ENCODE results near the gene VSIG2.

The VSIG2 gene

DNA sequence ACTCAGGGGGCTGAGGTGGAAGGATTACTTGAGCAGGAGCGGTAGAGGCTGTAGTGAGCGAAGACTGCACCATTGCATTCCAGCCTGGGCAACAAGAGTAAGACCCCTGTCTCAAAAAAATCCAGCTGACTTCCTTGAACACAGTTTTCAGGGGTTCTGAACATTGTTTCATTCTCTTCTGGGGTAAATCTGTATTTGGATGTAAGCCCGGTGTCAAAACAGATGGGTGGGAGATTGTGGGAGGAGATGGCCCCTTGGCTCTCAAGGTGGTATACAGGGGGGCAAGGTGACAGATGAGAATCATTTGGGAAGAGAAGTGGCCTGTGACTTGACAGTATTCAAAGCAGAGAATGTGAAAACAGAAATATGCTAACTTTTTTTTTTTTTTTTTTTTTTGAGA is 5.3 kb upstream of the VSIG2 start:
- DNase-seq (ENCODE audit: extremely low spot score), result no peak
- TF ChIP-seq, protein P1, sequence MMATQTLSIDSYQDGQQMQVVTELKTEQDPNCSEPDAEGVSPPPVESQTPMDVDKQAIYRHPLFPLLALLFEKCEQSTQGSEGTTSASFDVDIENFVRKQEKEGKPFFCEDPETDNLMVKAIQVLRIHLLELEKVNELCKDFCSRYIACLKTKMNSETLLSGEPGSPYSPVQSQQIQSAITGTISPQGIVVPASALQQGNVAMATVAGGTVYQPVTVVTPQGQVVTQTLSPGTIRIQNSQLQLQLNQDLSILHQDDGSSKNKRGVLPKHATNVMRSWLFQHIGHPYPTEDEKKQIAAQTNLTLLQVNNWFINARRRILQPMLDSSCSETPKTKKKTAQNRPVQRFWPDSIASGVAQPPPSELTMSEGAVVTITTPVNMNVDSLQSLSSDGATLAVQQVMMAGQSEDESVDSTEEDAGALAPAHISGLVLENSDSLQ (IDR thresholded peaks at IDR 0.05), result no peak
- no peak for TF ChIP-seq FOXM1 (IDR thresholded peaks at IDR 0.05; ENCODE audit: borderline replicate concordance)
- no peak for TF ChIP-seq ZNF384 (IDR thresholded peaks at IDR 0.05)
- TF ChIP-seq LEF1 (IDR thresholded peaks at IDR 0.05; ENCODE audit: borderline replicate concordance), result no peak
- no peak for TF ChIP-seq FOXK2 (IDR thresholded peaks at IDR 0.05)
- TF ChIP-seq ARNT (IDR thresholded peaks at IDR 0.05), result no peak
- no peak for TF ChIP-seq TARDBP (IDR thresholded peaks at IDR 0.05)
- TF ChIP-seq L3MBTL2 (conservative IDR thresholded peaks at IDR 0.05), result no peak
- no peak for TF ChIP-seq HDGF (IDR thresholded peaks at IDR 0.05; ENCODE audit: borderline replicate concordance)
- no peak for TF ChIP-seq BHLHE40 (IDR thresholded peaks at IDR 0.05; ENCODE audit: borderline replicate concordance)
- TF ChIP-seq ELF4 (IDR thresholded peaks at IDR 0.05), result no peak
- ChIA-PET POLR2A (no interaction called here), CTCF (no interaction called here)

DNA sequence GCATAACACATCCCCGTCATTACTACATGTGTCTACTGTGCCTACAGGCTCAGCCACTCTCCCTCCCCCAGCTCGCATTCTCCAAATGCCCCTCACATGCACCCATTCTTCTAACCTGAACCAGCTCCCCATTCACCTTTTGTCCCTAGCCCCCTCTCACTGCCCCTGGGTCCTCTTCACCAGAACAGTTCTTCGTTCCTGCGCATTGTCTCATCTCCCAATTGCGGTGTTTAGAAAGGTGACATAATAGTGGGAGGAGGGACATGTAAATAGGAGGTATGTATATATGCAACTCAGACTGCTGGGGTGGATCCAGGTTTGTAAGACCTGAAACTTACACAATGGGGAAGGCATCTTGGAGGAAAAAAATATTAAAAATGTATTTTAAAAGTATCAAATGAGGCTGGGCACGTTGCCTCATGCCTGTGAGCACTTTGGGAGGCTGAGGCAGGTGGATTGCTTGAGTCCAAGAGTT is 4.7 kb upstream of the VSIG2 start:
- TF ChIP-seq SP1 (IDR thresholded peaks at IDR 0.05) (no peak), L3MBTL2 (conservative IDR thresholded peaks at IDR 0.05) (no peak), ARNT (IDR thresholded peaks at IDR 0.05) (no peak), BHLHE40 (IDR thresholded peaks at IDR 0.05; ENCODE audit: borderline replicate concordance) (no peak), SUZ12 (IDR thresholded peaks at IDR 0.05) (no peak), FOXA1 (IDR thresholded peaks at IDR 0.05) (no peak), NFRKB (IDR thresholded peaks at IDR 0.05) (no peak), CTBP1 (IDR thresholded peaks at IDR 0.05; ENCODE audit: borderline replicate concordance) (no peak), ELF4 (IDR thresholded peaks at IDR 0.05) (no peak), LEF1 (IDR thresholded peaks at IDR 0.05; ENCODE audit: borderline replicate concordance) (no peak), TARDBP (IDR thresholded peaks at IDR 0.05) (no peak), FOXM1 (IDR thresholded peaks at IDR 0.05; ENCODE audit: borderline replicate concordance) (no peak), HDGF (IDR thresholded peaks at IDR 0.05; ENCODE audit: borderline replicate concordance) (no peak), ZNF384 (IDR thresholded peaks at IDR 0.05) (no peak), FOXK2 (IDR thresholded peaks at IDR 0.05) (no peak)
- TF ChIP-seq, protein P1 (IDR thresholded peaks at IDR 0.05), result no peak
- CTCF ChIA-PET, result no interaction called here
- no peak for DNase-seq (ENCODE audit: extremely low spot score)
- POLR2A ChIA-PET, result interaction anchor here (0.6 kb wide), 1 partner anchor 1123 kb away, joined by 3 read pairs; no protein-coding TSS in a partner anchor

DNA sequence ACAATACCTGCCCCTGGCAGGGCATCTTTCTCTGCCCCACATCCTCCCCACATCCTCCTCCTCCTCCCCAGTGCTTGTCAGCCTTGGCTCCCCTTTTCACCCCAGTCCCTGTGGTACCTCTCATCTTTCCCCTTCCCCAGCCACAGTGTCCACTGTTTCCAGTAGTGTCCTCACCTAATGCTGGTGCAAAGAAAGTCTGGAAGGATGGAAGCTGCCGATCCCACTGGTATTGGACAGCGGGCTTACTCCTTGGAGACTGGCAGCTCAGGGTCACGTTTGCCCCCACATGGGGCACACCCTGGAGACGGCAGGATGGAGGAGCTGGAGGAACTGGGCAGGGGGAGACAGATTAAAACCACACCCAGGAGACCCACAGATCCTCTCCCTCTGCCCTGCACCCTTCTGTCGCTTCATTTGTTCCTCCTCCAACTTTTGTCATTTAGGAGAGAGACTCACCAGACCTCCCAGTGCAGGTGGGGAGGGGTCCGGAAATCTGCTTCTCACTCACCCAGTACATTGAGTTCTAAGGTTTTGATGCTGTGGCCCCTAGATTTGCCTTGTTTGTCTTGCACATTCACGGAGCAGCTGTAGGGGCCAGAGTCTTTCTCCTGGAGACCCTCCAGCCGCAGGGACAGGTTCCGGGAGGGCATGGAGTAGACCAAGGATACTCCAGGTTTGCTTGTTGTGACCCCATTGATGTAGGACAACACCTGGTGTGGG is 4.1 kb upstream of the VSIG2 start:
- ChIA-PET CTCF (interaction anchor here (1.6 kb wide), 1 partner anchor 110 kb away, joined by 4 read pairs; no protein-coding TSS in a partner anchor), POLR2A (interaction anchor here (0.6 kb wide), 1 partner anchor 1124 kb away, joined by 3 read pairs; no protein-coding TSS in a partner anchor)
- no peak for DNase-seq (ENCODE audit: extremely low spot score)
- TF ChIP-seq TARDBP (IDR thresholded peaks at IDR 0.05) (no peak), CTBP1 (IDR thresholded peaks at IDR 0.05; ENCODE audit: borderline replicate concordance) (no peak)

DNA sequence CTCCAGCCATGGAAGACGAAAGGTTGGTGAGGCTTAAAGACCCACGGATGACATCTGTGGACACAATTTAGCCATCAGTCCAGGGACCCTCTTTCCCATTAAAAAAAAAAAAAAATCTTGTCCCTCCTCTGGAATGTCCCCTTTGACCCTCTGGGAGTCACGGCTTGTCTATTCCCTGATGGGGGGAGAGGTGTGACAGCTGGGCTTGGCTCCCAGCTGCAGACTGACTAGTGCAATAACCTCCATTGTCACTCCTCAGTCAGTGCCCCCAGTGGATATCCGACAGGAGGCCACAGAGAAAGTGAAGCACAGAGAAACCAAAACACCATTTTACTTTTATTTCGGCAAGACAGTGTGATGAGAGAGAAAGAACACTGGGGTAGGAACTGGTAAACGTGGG is 2.7 kb upstream of the VSIG2 start:
- TF ChIP-seq BHLHE40 (IDR thresholded peaks at IDR 0.05; ENCODE audit: borderline replicate concordance) (no peak), ELF4 (IDR thresholded peaks at IDR 0.05) (no peak), ARNT (IDR thresholded peaks at IDR 0.05) (no peak), HDGF (IDR thresholded peaks at IDR 0.05; ENCODE audit: borderline replicate concordance) (no peak), ZNF384 (IDR thresholded peaks at IDR 0.05) (no peak), NFRKB (IDR thresholded peaks at IDR 0.05) (no peak), FOXM1 (IDR thresholded peaks at IDR 0.05; ENCODE audit: borderline replicate concordance) (no peak), CTBP1 (IDR thresholded peaks at IDR 0.05; ENCODE audit: borderline replicate concordance) (no peak), FOXK2 (IDR thresholded peaks at IDR 0.05) (no peak), LEF1 (IDR thresholded peaks at IDR 0.05; ENCODE audit: borderline replicate concordance) (no peak), SUZ12 (IDR thresholded peaks at IDR 0.05) (no peak), FOXA1 (IDR thresholded peaks at IDR 0.05) (no peak), SP1 (IDR thresholded peaks at IDR 0.05) (no peak), TARDBP (IDR thresholded peaks at IDR 0.05) (no peak), L3MBTL2 (conservative IDR thresholded peaks at IDR 0.05) (no peak)
- TF ChIP-seq, protein P1 (IDR thresholded peaks at IDR 0.05), result no peak
- DNase-seq (ENCODE audit: extremely low spot score), result no peak
- POLR2A ChIA-PET, result no interaction called here
- CTCF ChIA-PET, result interaction anchor here (0.6 to 1.6 kb wide), 2 partner anchors 36 to 112 kb away, joined by 3 to 4 read pairs; no protein-coding TSS in a partner anchor

DNA sequence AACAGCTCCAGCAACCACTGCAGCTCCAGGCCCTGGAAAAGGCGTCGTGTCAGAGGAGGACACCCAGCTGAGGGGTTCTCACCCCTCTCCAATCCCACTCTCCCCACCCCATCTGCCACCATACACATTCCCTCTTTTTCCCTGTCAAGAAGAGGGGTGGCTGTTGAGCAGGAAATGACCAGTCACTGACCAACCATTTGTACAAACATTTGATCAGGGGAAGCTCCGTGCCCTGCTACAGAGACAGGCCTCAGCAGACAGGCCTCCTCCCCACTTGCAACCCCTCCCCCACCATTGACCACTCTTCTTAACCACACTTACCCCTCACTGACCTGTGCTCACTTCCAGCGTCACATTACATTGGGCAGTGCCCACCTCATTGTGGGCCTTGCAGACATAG is 2.3 kb upstream of the VSIG2 start:
- ChIA-PET POLR2A (no interaction called here), CTCF (no interaction called here)
- TF ChIP-seq BHLHE40 (IDR thresholded peaks at IDR 0.05; ENCODE audit: borderline replicate concordance), result no peak
- TF ChIP-seq SP1 (IDR thresholded peaks at IDR 0.05), result no peak
- no peak for TF ChIP-seq HDGF (IDR thresholded peaks at IDR 0.05; ENCODE audit: borderline replicate concordance)
- TF ChIP-seq ELF4 (IDR thresholded peaks at IDR 0.05), result no peak
- DNase-seq (ENCODE audit: extremely low spot score), result no peak

DNA sequence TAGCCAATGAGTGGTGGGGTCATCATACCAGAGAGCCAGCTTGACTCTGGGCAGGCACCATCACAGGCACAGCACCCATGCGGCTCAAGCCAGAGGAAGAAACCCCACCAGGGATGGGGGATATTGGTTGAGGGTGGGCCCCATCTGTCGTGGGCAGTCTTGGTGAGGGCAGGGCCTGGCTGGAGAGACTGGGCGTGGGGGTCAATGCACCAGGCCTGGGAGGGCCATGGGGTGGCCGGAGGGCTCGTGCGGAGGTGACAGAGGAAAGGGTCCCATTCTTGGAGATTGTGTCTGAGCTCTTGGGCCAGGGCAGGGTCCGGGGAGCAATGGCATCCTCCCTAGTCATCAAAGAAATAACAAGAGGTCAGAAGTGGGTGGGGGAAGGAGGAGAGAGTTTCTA is 1.6 kb upstream of the VSIG2 start:
- no peak for DNase-seq (ENCODE audit: extremely low spot score)
- TF ChIP-seq CTBP1 (IDR thresholded peaks at IDR 0.05; ENCODE audit: borderline replicate concordance) (no peak), TARDBP (IDR thresholded peaks at IDR 0.05) (no peak), SUZ12 (IDR thresholded peaks at IDR 0.05) (no peak)
- ChIA-PET CTCF (interaction anchor here (1.8 kb wide), 1 partner anchor 10 kb away, joined by 5 read pairs; no protein-coding TSS in a partner anchor), POLR2A (no interaction called here)
